Coronary artery (tissue), 2 donors: ENCODE measurements around the gene SLC2A13.

ENCODE experiments used
- DNase-seq: peaks from one replicate; pipeline ENCODE4 v3.0.0-alpha.2; 2017; ENCODE audit warnings: low spot score
- H3K27ac ChIP-seq, 2 donors: fragments of 200-600 bp; sonication (generic); one replicate each; pipeline ENCODE4 v1.5.1; 2016 to 2019
- H3K4me3 ChIP-seq: fragments of 200-600 bp; sonication (generic); 2 replicates; pipeline ENCODE4 v1.5.1; 2016; ENCODE audit warnings: mild to moderate bottlenecking, moderate library complexity
- CTCF ChIP-seq: fragments of 200-600 bp; sonication (generic); IDR thresholded peaks from one replicate; pipeline ENCODE4 v1.5.1; 2019; ENCODE audit warnings: antibody characterized with exemption

Gene SLC2A13

GRCh38 chr12:39920647-39921046 lies 185.2 kb downstream of the SLC2A13 start:
- TF ChIP-seq CTCF, result no peak
- no peak overlapping the region for H3K4me3 ChIP-seq
- DNase-seq, result no peak
- H3K27ac ChIP-seq, result no peak overlapping the region

GRCh38 chr12:39920222-39920621 lies 185.7 kb downstream of the SLC2A13 start:
- DNase-seq, result no peak
- no peak overlapping the region for H3K27ac ChIP-seq
- no peak for TF ChIP-seq CTCF
- no peak overlapping the region for H3K4me3 ChIP-seq

GRCh38 chr12:39919790-39920189 lies 186.1 kb downstream of the SLC2A13 start:
- Histone ChIP-seq H3K27ac (no peak overlapping the region), H3K4me3 (no peak overlapping the region)
- no peak for TF ChIP-seq CTCF
- no peak for DNase-seq

- DNase-seq, result no peak
- TF ChIP-seq CTCF, result no peak
- Histone ChIP-seq H3K4me3 (no peak overlapping the region), H3K27ac (no peak overlapping the region)
These were observed 190.6 kb downstream of the SLC2A13 start for GRCh38 chr12:39915249-39915648.

GRCh38 chr12:39912211-39912980 lies 193.5 kb downstream of the SLC2A13 start:
- no peak overlapping the region for H3K27ac ChIP-seq
- no peak for TF ChIP-seq CTCF
- DNase-seq, result no peak
- H3K4me3 ChIP-seq, result no peak overlapping the region

GRCh38 chr12:39906237-39906636 lies 199.6 kb downstream of the SLC2A13 start:
- no peak overlapping the region for H3K27ac ChIP-seq
- TF ChIP-seq CTCF, result no peak
- no peak overlapping the region for H3K4me3 ChIP-seq
- no peak for DNase-seq

GRCh38 chr12:39905152-39905551 lies 200.7 kb downstream of the SLC2A13 start:
- Histone ChIP-seq H3K27ac (no peak overlapping the region), H3K4me3 (no peak overlapping the region)
- DNase-seq, result no peak
- TF ChIP-seq CTCF, result no peak
